DOHH2 (cell line): ENCODE results near the gene DCAF6.

ENCODE experiments used
- H3F3A ChIP-seq: fragments of 200-600 bp; sonication (generic), shearing (Covaris generic); 2 replicates; pipeline ENCODE4 v1.6.0; 2016; ENCODE audit warnings: antibody characterized with exemption, mild to moderate bottlenecking; ENCODE audit not compliant: control insufficient read depth, insufficient read depth
- H3K27ac ChIP-seq: fragments of 200-600 bp; sonication (generic); 2 replicates; pipeline ENCODE4 v1.5.1; 2014; ENCODE audit warnings: low read depth, mild to moderate bottlenecking, low read length, moderate library complexity
- H3K27me3 ChIP-seq: fragments of 200-600 bp; sonication (generic); 2 replicates; pipeline ENCODE4 v1.6.1; 2014; ENCODE audit warnings: mild to moderate bottlenecking, low read length, mixed read lengths; ENCODE audit not compliant: control insufficient read depth
- H3K36me3 ChIP-seq: fragments of 200-600 bp; sonication (generic); 2 replicates; pipeline ENCODE4 v1.6.1; 2014; ENCODE audit warnings: mild to moderate bottlenecking, low read length, moderate library complexity, mixed read lengths; ENCODE audit not compliant: control insufficient read depth
- H3K4me1 ChIP-seq: fragments of 200-600 bp; sonication (generic); 2 replicates; pipeline ENCODE4 v1.6.1; 2014; ENCODE audit warnings: mild to moderate bottlenecking, low read length, mixed read lengths; ENCODE audit not compliant: control insufficient read depth
- H3K4me2 ChIP-seq: fragments of 200-600 bp; sonication (generic); 2 replicates; pipeline ENCODE4 v1.6.0; 2014; ENCODE audit warnings: mild to moderate bottlenecking, low read length, moderate library complexity
- H3K4me3 ChIP-seq: fragments of 200-600 bp; sonication (generic); 2 replicates; pipeline ENCODE4 v1.5.1; 2014; ENCODE audit warnings: mild to moderate bottlenecking, low read length, mixed read lengths
- H3K79me2 ChIP-seq: fragments of 200-600 bp; sonication (generic); 2 replicates; pipeline ENCODE4 v1.6.1; 2014; ENCODE audit warnings: mild to moderate bottlenecking, low read length, mixed read lengths; ENCODE audit not compliant: control insufficient read depth
- H3K9me2 ChIP-seq: fragments of 200-600 bp; sonication (generic); replicated peaks from 2 replicates; pipeline ENCODE4 v1.6.1; 2014; ENCODE audit warnings: mild to moderate bottlenecking, low read length, mixed read lengths; ENCODE audit not compliant: control insufficient read depth
- H3K9me3 ChIP-seq: fragments of 200-600 bp; sonication (generic); 2 replicates; pipeline ENCODE4 v1.6.1; 2014; ENCODE audit warnings: antibody characterized with exemption, low read length, mixed read lengths; ENCODE audit not compliant: control insufficient read depth, insufficient read depth
- H4K20me1 ChIP-seq: fragments of 200-600 bp; sonication (generic); 2 replicates; pipeline ENCODE4 v1.6.0; 2014; ENCODE audit warnings: low read depth, mild to moderate bottlenecking, antibody characterized with exemption, low read length, moderate library complexity; ENCODE audit not compliant: control insufficient read depth, insufficient read depth
- EZH2phosphoT487 ChIP-seq: fragments of 200-600 bp; sonication (generic); IDR thresholded peaks from 2 replicates; pipeline ENCODE4 v1.6.1; 2017; ENCODE audit warnings: borderline replicate concordance, mild to moderate bottlenecking, antibody characterized with exemption, low read length, moderate library complexity, mixed read lengths
- TF ChIP-seq, protein P1 (sequence below): fragments of 200-600 bp; sonication (generic); IDR thresholded peaks from one replicate; pipeline ENCODE4 v1.5.1; 2014; ENCODE audit warnings: antibody characterized with exemption, mild to moderate bottlenecking, low read depth, low read length; ENCODE audit not compliant: poor library complexity, severe bottlenecking

Gene DCAF6

DNA sequence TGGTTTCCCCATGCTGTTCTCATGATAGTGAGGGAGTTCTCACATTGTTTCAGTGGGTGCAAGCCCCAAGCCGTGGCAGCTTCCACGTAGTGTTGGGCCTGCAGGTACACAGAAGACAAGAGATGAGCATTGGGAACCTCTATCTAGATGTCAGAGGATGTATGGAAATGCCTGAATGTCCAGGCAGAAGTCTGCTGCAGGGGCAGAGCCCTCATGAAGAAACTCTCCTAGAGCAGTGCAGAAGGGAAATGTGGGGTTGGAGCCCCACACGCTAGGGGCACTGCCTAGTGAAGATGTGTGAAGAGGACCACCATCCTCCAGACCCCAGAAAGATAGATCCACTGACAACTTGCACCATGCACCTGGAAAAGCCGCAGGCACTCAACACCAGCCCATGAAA, 183.3 kb downstream of the DCAF6 start:
- Histone ChIP-seq H3K4me1 (no peaks in the 10 kb centered on the region), H3K4me3 (no peak overlapping the region), H3K79me2 (no peaks in the 10 kb centered on the region), H3F3A (no peaks in the 10 kb centered on the region), H3K27ac (no peak overlapping the region), H4K20me1 (no peaks in the 10 kb centered on the region), H3K27me3 (peaks cover 10% of the 10 kb centered on the region; the same call in 1 of the 2 replicates), H3K36me3 (no peaks in the 10 kb centered on the region), H3K9me2 (no peaks in the 10 kb centered on the region), H3K4me2 (no peak overlapping the region), H3K9me3 (peaks cover 8% of the 10 kb centered on the region; the same call in 1 of the 2 replicates)
- TF ChIP-seq, protein P1, sequence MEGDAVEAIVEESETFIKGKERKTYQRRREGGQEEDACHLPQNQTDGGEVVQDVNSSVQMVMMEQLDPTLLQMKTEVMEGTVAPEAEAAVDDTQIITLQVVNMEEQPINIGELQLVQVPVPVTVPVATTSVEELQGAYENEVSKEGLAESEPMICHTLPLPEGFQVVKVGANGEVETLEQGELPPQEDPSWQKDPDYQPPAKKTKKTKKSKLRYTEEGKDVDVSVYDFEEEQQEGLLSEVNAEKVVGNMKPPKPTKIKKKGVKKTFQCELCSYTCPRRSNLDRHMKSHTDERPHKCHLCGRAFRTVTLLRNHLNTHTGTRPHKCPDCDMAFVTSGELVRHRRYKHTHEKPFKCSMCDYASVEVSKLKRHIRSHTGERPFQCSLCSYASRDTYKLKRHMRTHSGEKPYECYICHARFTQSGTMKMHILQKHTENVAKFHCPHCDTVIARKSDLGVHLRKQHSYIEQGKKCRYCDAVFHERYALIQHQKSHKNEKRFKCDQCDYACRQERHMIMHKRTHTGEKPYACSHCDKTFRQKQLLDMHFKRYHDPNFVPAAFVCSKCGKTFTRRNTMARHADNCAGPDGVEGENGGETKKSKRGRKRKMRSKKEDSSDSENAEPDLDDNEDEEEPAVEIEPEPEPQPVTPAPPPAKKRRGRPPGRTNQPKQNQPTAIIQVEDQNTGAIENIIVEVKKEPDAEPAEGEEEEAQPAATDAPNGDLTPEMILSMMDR, result no peak
- TF ChIP-seq EZH2phosphoT487, result no peak

DNA sequence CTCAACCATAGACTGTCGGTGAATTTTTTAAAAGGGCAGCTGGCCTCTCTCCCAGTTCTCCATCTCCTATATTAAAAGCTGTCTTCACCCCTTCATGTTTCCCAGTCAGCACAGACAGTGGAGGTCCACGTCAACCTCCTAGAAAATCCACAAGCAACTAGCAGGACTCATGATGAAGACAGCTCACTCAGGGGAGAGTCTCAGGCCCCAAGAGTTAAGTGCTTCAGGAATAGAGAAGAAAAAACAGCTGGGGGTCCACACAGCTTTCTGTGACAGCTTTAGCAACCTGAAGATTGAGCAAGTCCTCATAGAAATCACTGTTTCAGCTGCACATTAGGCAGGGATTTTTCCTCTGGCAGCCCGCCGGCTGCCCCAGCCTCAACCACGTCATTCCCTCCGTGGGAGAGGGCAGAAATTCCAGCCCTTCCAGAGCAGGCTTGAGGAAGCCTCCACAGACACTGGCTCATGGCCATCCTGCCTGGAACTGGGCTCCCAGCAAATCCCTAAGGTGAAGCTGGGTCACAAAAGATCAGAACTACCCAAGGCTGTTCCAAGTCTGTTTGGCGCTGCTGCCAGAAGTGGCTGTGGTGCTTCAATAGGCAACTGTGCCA, 185.0 kb downstream of the DCAF6 start:
- H3K4me2 ChIP-seq, result no peak overlapping the region
- no peaks in the 10 kb centered on the region for H3K9me2 ChIP-seq

DNA sequence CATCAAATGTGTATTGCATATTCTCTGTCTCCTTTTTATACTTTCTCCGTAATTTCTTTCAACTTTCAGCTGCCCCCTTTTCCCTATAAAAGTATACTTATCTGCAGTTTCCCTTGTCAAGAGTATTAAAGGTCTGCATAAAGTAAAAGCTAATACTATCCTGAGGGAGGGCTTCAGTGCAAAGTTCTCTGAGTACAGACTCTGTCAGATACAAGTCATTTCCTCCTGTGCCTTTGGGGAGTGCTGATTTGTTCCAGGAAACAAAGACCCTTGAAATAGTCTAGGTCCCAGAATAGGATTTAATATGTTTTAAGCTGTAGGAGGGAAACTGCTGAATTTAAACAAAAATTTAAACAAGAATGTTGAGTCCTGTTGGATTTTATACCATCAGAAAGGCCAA, 188.6 kb downstream of the DCAF6 start:
- Histone ChIP-seq H3K36me3 (no peaks in the 10 kb centered on the region), H3K4me3 (no peak overlapping the region), H3K27ac (no peak overlapping the region), H3K4me2 (no peak overlapping the region), H4K20me1 (no peaks in the 10 kb centered on the region), H3K27me3 (peaks cover 10% of the 10 kb centered on the region; the same call in 1 of the 2 replicates), H3K9me2 (no peaks in the 10 kb centered on the region), H3K9me3 (peaks cover 5% of the 10 kb centered on the region; the same call in 1 of the 2 replicates), H3K79me2 (no peaks in the 10 kb centered on the region), H3F3A (no peaks in the 10 kb centered on the region), H3K4me1 (no peaks in the 10 kb centered on the region)
- TF ChIP-seq, protein P1, result no peak
- no peak for TF ChIP-seq EZH2phosphoT487

More for the DNA sequence above, 185.0 kb downstream of the DCAF6 start:
- Histone ChIP-seq H3K27ac (no peak overlapping the region), H3K27me3 (peaks cover 10% of the 10 kb centered on the region; the same call in 1 of the 2 replicates), H3K9me3 (peaks cover 8% of the 10 kb centered on the region; the same call in 1 of the 2 replicates), H3K4me1 (no peaks in the 10 kb centered on the region), H3K36me3 (no peaks in the 10 kb centered on the region), H4K20me1 (no peaks in the 10 kb centered on the region), H3K79me2 (no peaks in the 10 kb centered on the region), H3K4me3 (no peak overlapping the region), H3F3A (no peaks in the 10 kb centered on the region)
- no peak for TF ChIP-seq EZH2phosphoT487
- TF ChIP-seq, protein P1, result no peak
